WI38 (cell line): ENCODE measurements around the gene DENND2A.

Experiments used
- H3K4me3 ChIP-seq: 2 replicates; pipeline ENCODE4 v1.5.1; 2011; ENCODE audit warnings: low read depth, mild to moderate bottlenecking, control low read depth, low read length
- CTCF ChIP-seq: IDR thresholded peaks from 2 replicates; pipeline ENCODE4 v1.5.1; 2012; ENCODE audit warnings: low read depth, mild to moderate bottlenecking, control low read depth, low read length

The DENND2A gene

GRCh38 chr7:140684066-140684950, 43.7 kb upstream of the DENND2A start:
- no peak overlapping the region for H3K4me3 ChIP-seq
- no peak for TF ChIP-seq CTCF

GRCh38 chr7:140683657-140684056, 43.0 kb upstream of the DENND2A start:
- H3K4me3 ChIP-seq: no peak overlapping the region
- TF ChIP-seq CTCF: no peak

GRCh38 chr7:140681766-140682165, 41.2 kb upstream of the DENND2A start:
- no peak for TF ChIP-seq CTCF
- H3K4me3 ChIP-seq: no peak overlapping the region

- H3K4me3 ChIP-seq: no peak overlapping the region
- TF ChIP-seq CTCF: no peak
Measured at GRCh38 chr7:140680886-140681285, 40.3 kb upstream of the DENND2A start.

GRCh38 chr7:140679186-140679585, 38.6 kb upstream of the DENND2A start:
- no peak overlapping the region for H3K4me3 ChIP-seq
- TF ChIP-seq CTCF: no peak

- TF ChIP-seq CTCF: no peak
- no peak overlapping the region for H3K4me3 ChIP-seq
Measured at GRCh38 chr7:140678816-140679130, 38.2 kb upstream of the DENND2A start.

GRCh38 chr7:140678081-140678815, 37.6 kb upstream of the DENND2A start:
- no peak for TF ChIP-seq CTCF
- H3K4me3 ChIP-seq: no peak overlapping the region
